ENCODE measurements around the gene QSOX1. TPM values are rescaled to one million over a fixed set of nuclear protein-coding genes. Genes with fewer than 3 reads are reported as not detected.

Gene QSOX1
- total and polyA plus RNA-seq, 4 donors = 170 to 537 (median 256) TPM

DNA sequence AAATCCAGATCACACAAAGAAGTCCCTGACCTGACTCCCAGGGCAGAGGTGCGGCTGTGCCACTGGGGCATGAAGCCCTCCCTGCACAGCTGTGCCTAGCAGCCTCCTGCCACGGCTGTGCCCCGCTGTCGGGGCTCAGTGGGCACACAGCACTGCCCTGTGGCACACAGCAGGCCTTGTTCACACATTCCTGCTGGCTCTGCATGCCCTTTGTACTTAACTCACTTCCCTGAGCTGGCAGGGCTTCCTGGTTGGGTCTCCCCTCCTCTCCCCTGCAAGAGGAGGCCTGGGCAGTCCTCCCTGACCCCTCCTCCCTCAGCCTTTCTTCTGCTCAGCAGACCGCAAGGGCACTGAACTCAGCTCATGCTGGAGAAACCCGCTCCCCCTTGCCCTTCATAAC is 90.2 kb downstream of the QSOX1 start:
- no peak overlapping the region for H3K9ac ChIP-seq (ENCODE audit: insufficient read depth in 1 of 2, low read length in 2 of 2)
- H3K4me3 ChIP-seq = no peak overlapping the region
- peaks cover 0 to 9% (median 3%) of the 10 kb centered on the region in 5 donors for H3K4me1 ChIP-seq (ENCODE audit: control insufficient read depth in 5 of 5, insufficient read depth in 5 of 5, low read length in 5 of 5)
- H3K9me3 ChIP-seq (ENCODE audit: control insufficient read depth in 4 of 4, insufficient read depth in 3 of 4, low read length in 3 of 4) = peaks cover 0 to 2% (median 0%) of the 10 kb centered on the region in 4 donors
- DNase-seq (no peak), ATAC-seq (ENCODE audit: insufficient read depth, low FRiP score) (no peak)
- H3K36me3 ChIP-seq (ENCODE audit: control insufficient read depth in 4 of 4, insufficient read depth in 4 of 4, low read length in 4 of 4) = no peaks in the 10 kb centered on the region
- TF ChIP-seq, protein P1, sequence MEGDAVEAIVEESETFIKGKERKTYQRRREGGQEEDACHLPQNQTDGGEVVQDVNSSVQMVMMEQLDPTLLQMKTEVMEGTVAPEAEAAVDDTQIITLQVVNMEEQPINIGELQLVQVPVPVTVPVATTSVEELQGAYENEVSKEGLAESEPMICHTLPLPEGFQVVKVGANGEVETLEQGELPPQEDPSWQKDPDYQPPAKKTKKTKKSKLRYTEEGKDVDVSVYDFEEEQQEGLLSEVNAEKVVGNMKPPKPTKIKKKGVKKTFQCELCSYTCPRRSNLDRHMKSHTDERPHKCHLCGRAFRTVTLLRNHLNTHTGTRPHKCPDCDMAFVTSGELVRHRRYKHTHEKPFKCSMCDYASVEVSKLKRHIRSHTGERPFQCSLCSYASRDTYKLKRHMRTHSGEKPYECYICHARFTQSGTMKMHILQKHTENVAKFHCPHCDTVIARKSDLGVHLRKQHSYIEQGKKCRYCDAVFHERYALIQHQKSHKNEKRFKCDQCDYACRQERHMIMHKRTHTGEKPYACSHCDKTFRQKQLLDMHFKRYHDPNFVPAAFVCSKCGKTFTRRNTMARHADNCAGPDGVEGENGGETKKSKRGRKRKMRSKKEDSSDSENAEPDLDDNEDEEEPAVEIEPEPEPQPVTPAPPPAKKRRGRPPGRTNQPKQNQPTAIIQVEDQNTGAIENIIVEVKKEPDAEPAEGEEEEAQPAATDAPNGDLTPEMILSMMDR (IDR thresholded peaks at IDR 0.05; ENCODE audit: control extremely low read depth, extremely low read depth) = no peak
- H3K27ac ChIP-seq (ENCODE audit: low read depth in 1 of 2, low read length in 1 of 2) = no peak overlapping the region
- 84 to 91% methylated on average over 6 of the region's 6 CpGs for WGBS, 2 donors
- H3K27me3 ChIP-seq (ENCODE audit: control insufficient read depth in 3 of 3, insufficient read depth in 3 of 3, low read length in 2 of 3) = peaks cover 0 to 40% (median 32%) of the 10 kb centered on the region in 3 donors

DNA sequence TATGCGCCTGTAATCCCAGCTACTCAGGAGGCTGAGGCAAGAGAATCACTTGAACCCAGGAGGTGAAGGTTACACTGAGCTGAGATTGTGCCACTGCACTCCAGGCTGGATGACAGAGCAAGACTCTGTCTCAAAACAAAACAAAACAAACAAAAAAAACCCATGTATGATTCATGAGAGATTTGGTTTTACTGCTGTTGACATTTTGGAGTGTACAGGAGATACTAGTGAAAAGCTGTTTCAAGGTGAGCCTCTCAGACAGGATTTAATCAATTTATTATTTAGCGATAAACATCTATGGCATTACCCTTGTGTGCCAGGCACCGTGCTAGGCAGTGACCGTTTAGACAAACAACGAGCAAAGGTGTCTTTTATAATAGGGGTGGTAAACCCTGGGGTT is 91.9 kb downstream of the QSOX1 start:
- H3K27ac ChIP-seq (ENCODE audit: low read depth in 1 of 2, low read length in 1 of 2) = no peak overlapping the region
- DNase-seq (no peak), ATAC-seq (ENCODE audit: insufficient read depth, low FRiP score) (no peak)
- TF ChIP-seq, protein P1 (IDR thresholded peaks at IDR 0.05; ENCODE audit: control extremely low read depth, extremely low read depth) = no peak
- no peak overlapping the region for H3K4me3 ChIP-seq
- H3K36me3 ChIP-seq (ENCODE audit: control insufficient read depth in 4 of 4, insufficient read depth in 4 of 4, low read length in 4 of 4) = no peaks in the 10 kb centered on the region
- H3K9ac ChIP-seq (ENCODE audit: insufficient read depth in 1 of 2, low read length in 2 of 2) = no peak overlapping the region
- 89 to 95% methylated on average over 5 of the region's 5 CpGs for WGBS, 2 donors
- H3K9me3 ChIP-seq (ENCODE audit: control insufficient read depth in 4 of 4, insufficient read depth in 3 of 4, low read length in 3 of 4) = peaks cover 0 to 2% (median 0%) of the 10 kb centered on the region in 4 donors
- H3K4me1 ChIP-seq (ENCODE audit: control insufficient read depth in 5 of 5, insufficient read depth in 5 of 5, low read length in 5 of 5) = peaks cover 0 to 10% (median 3%) of the 10 kb centered on the region in 5 donors
- H3K27me3 ChIP-seq (ENCODE audit: control insufficient read depth in 3 of 3, insufficient read depth in 3 of 3, low read length in 2 of 3) = peaks cover 0 to 23% (median 15%) of the 10 kb centered on the region in 3 donors

DNA sequence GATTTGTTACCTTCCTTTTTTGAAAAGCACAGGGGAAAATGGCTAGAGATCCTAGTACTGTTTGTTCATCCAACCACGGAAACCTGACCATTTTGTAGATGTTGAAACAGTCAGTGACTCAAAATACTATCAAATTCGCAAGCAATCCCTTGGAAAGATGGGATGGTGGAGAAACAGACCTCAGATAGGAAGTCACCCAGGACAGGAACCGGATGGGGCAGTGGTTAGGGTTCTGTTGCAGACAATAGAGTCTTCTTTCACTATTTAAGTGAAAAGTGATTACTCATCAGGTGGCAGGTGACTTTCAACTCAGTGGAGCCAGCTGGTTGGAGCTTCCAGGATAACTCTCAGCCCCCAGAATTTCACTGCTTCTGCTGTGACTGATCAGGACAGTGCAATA is 92.4 kb downstream of the QSOX1 start:
- no peak overlapping the region for H3K4me3 ChIP-seq
- 38 to 72% methylated on average over 3 of the region's 3 CpGs for WGBS, 2 donors
- H3K27ac ChIP-seq (ENCODE audit: low read depth in 1 of 2, low read length in 1 of 2) = no peak overlapping the region
- no peak overlapping the region for H3K9ac ChIP-seq (ENCODE audit: insufficient read depth in 1 of 2, low read length in 2 of 2)
- DNase-seq (no peak), ATAC-seq (ENCODE audit: insufficient read depth, low FRiP score) (no peak)
- peaks cover 0 to 20% (median 13%) of the 10 kb centered on the region in 3 donors for H3K27me3 ChIP-seq (ENCODE audit: control insufficient read depth in 3 of 3, insufficient read depth in 3 of 3, low read length in 2 of 3)
- peaks cover 0 to 2% (median 0%) of the 10 kb centered on the region in 4 donors for H3K9me3 ChIP-seq (ENCODE audit: control insufficient read depth in 4 of 4, insufficient read depth in 3 of 4, low read length in 3 of 4)
- H3K36me3 ChIP-seq (ENCODE audit: control insufficient read depth in 4 of 4, insufficient read depth in 4 of 4, low read length in 4 of 4) = no peaks in the 10 kb centered on the region
- TF ChIP-seq, protein P1 (IDR thresholded peaks at IDR 0.05; ENCODE audit: control extremely low read depth, extremely low read depth) = no peak
- H3K4me1 ChIP-seq (ENCODE audit: control insufficient read depth in 5 of 5, insufficient read depth in 5 of 5, low read length in 5 of 5) = peaks cover 0 to 10% (median 3%) of the 10 kb centered on the region in 5 donors

DNA sequence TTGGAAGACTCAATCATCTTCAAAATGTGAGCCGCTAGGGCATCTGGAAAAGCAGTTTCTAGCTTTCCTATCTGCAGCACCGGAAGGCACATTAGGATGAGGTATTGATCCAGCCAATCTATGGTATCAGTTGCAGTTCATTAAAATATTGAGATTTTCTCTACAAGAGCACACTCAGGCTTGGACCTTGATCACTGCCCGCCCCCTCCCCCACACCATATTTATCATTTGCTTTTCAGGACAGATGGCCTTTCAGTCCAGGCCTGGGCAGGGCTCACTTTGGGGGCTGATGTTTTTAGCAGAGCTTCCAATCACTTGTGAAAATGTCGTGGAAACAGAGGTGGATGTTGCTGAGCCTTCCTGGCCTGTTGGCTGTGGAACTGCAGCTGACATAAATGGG is 92.9 kb downstream of the QSOX1 start:
- Histone ChIP-seq H3K36me3 (ENCODE audit: control insufficient read depth in 4 of 4, insufficient read depth in 4 of 4, low read length in 4 of 4) (no peaks in the 10 kb centered on the region), H3K27ac (ENCODE audit: low read depth in 1 of 2, low read length in 1 of 2) (no peak overlapping the region), H3K4me3 (no peak overlapping the region), H3K9me3 (ENCODE audit: control insufficient read depth in 4 of 4, insufficient read depth in 3 of 4, low read length in 3 of 4) (peaks cover 0 to 2% (median 0%) of the 10 kb centered on the region in 4 donors), H3K4me1 (ENCODE audit: control insufficient read depth in 5 of 5, insufficient read depth in 5 of 5, low read length in 5 of 5) (peaks cover 0 to 10% (median 3%) of the 10 kb centered on the region in 5 donors), H3K9ac (ENCODE audit: insufficient read depth in 1 of 2, low read length in 2 of 2) (no peak overlapping the region), H3K27me3 (ENCODE audit: control insufficient read depth in 3 of 3, insufficient read depth in 3 of 3, low read length in 2 of 3) (peaks cover 0 to 15% (median 8%) of the 10 kb centered on the region in 3 donors)
- TF ChIP-seq, protein P1 (IDR thresholded peaks at IDR 0.05; ENCODE audit: control extremely low read depth, extremely low read depth) = no peak
- no peak for DNase-seq
- WGBS, 2 donors = 92 to 95% methylated on average over 4 of the region's 4 CpGs
- ATAC-seq (ENCODE audit: insufficient read depth, low FRiP score) = no peak

Data from lung (tissue), 12 donors.